Liver (tissue), 9 donors: ENCODE measurements around the gene MMP27. TPM values are rescaled to one million over a fixed set of nuclear protein-coding genes. Genes with fewer than 3 reads are reported as not detected.
"Not testable (repeated sequence)": the region's sequence is repeated elsewhere in the genome, so short reads cannot be mapped to it uniquely, and the experiment has no call there.

Experiments used
- DNase-seq: peaks from one replicate; pipeline ENCODE4 v3.0.0-alpha.2; 2017; ENCODE audit warnings: low spot score
- H3K27ac ChIP-seq, 2 donors: one replicate each; pipeline ENCODE4 v1.7.0; 2013; ENCODE audit warnings: inconsistent platforms in 2 of 2, low read length in 2 of 2, control low read depth in 1 of 2, low read depth in 1 of 2, mild to moderate bottlenecking in 1 of 2
- H3K27me3 ChIP-seq, 4 donors: one replicate each; pipeline versions ENCODE4 v1.6.1 to v1.7.0; 2013; ENCODE audit warnings: low read length in 3 of 4, inconsistent platforms in 1 of 4, mild to moderate bottlenecking in 1 of 4, moderate library complexity in 1 of 4; ENCODE audit not compliant: control insufficient read depth in 4 of 4, insufficient read depth in 4 of 4
- H3K36me3 ChIP-seq, 4 donors: one replicate each; pipeline versions ENCODE4 v1.6.1 to v1.7.0; 2013; ENCODE audit warnings: low read length in 3 of 4, mild to moderate bottlenecking in 3 of 4, low read depth in 1 of 4, moderate library complexity in 1 of 4; ENCODE audit not compliant: control insufficient read depth in 4 of 4, insufficient read depth in 3 of 4
- H3K4me1 ChIP-seq, 4 donors: one replicate each; pipeline versions ENCODE4 v1.6.1 to v1.7.0; 2013; ENCODE audit warnings: low read length in 3 of 4, mild to moderate bottlenecking in 3 of 4, moderate library complexity in 1 of 4; ENCODE audit not compliant: control insufficient read depth in 4 of 4, insufficient read depth in 4 of 4
- H3K4me3 ChIP-seq, 3 donors: one replicate each; pipeline versions ENCODE4 v1.6.1 to v1.7.0; 2013; ENCODE audit warnings: low read length in 3 of 3, control low read depth in 1 of 3, low read depth in 1 of 3, mild to moderate bottlenecking in 1 of 3
- H3K9ac ChIP-seq, 2 donors: one replicate each; pipeline ENCODE4 v1.7.0; 2013; ENCODE audit warnings: low read length in 2 of 2, mild to moderate bottlenecking in 2 of 2, moderate library complexity in 2 of 2, control low read depth in 1 of 2, low read depth in 1 of 2
- H3K9me3 ChIP-seq, 4 donors: one replicate each; pipeline versions ENCODE4 v1.6.1 to v1.7.0; 2013; ENCODE audit warnings: low read length in 3 of 4; ENCODE audit not compliant: control insufficient read depth in 4 of 4
- CTCF ChIP-seq: fragments of 150-350 bp; IDR thresholded peaks from 2 replicates; pipeline ENCODE4 v1.5.1; 2017; ENCODE audit warnings: improper control_type of control experiment, low read depth, low read length; ENCODE audit not compliant: missing input control
- EGR1 ChIP-seq, 2 donors: IDR thresholded peaks; 2 replicates each; pipeline ENCODE4 v1.6.1; 2016 to 2018; ENCODE audit warnings: antibody characterized with exemption in 2 of 2, low read depth in 2 of 2
- FOXA1 ChIP-seq: IDR thresholded peaks from 2 replicates; pipeline ENCODE4 v1.6.1; 2016; ENCODE audit warnings: antibody characterized with exemption
- FOXA2 ChIP-seq: IDR thresholded peaks from 2 replicates; pipeline ENCODE4 v1.6.1; 2016; ENCODE audit warnings: antibody characterized with exemption
- GABPA ChIP-seq, 2 donors: IDR thresholded peaks in 1 of 2; conservative IDR thresholded peaks in 1 of 2; 2 replicates each; pipeline ENCODE4 v1.6.1; 2016; ENCODE audit warnings: antibody characterized with exemption in 2 of 2, mild to moderate bottlenecking in 1 of 2, moderate library complexity in 1 of 2
- HNF4A ChIP-seq, 2 donors: conservative IDR thresholded peaks; 2 replicates each; pipeline ENCODE4 v1.6.1; 2016; ENCODE audit warnings: antibody characterized with exemption in 2 of 2, mild to moderate bottlenecking in 2 of 2
- HNF4G ChIP-seq: IDR thresholded peaks from 2 replicates; pipeline ENCODE4 v1.6.1; 2016; ENCODE audit warnings: antibody characterized with exemption
- JUND ChIP-seq, 2 donors: IDR thresholded peaks; 2 replicates each; pipeline ENCODE4 v1.6.1; 2016; ENCODE audit warnings: antibody characterized with exemption in 2 of 2
- MAX ChIP-seq: IDR thresholded peaks from 2 replicates; pipeline ENCODE4 v1.6.1; 2016; ENCODE audit warnings: antibody characterized with exemption
- NR2F2 ChIP-seq: IDR thresholded peaks from 2 replicates; pipeline ENCODE4 v1.6.1; 2016; ENCODE audit warnings: antibody characterized with exemption
- RAD21 ChIP-seq, 2 donors: IDR thresholded peaks; 2 replicates each; pipeline ENCODE4 v1.6.1; 2016; ENCODE audit warnings: antibody characterized with exemption in 2 of 2, mild to moderate bottlenecking in 2 of 2
- RXRA ChIP-seq, 2 donors: IDR thresholded peaks; 2 replicates each; pipeline ENCODE4 v1.6.1; 2017 to 2018; ENCODE audit warnings: antibody characterized with exemption in 2 of 2, mild to moderate bottlenecking in 1 of 2
- SP1 ChIP-seq: IDR thresholded peaks from 2 replicates; pipeline ENCODE4 v1.6.1; 2018; ENCODE audit warnings: antibody characterized with exemption, mild to moderate bottlenecking
- TAF1 ChIP-seq: conservative IDR thresholded peaks from 2 replicates; pipeline ENCODE4 v1.6.1; 2016; ENCODE audit warnings: antibody characterized with exemption, mild to moderate bottlenecking
- YY1 ChIP-seq: IDR thresholded peaks from 2 replicates; pipeline ENCODE4 v1.6.1; 2016; ENCODE audit warnings: antibody characterized with exemption, mild to moderate bottlenecking
- ZBTB33 ChIP-seq: IDR thresholded peaks from 2 replicates; pipeline ENCODE4 v1.6.1; 2016; ENCODE audit warnings: antibody characterized with exemption
- WGBS: extraction: QIAGEN DNeasy Blood & Tissue Kit; methylation state at CpG from one replicate; pipeline ENCODE4 v1.1.7; 2013; 5-methylcytosine and 5-hydroxymethylcytosine counted together
- polyA plus RNA-seq, 2 donors: library from polyadenylated mRNA; stranded (reverse) in 1 of 2; unstranded in 1 of 2; fragments of 200-250 nt in 1 of 2; fragments of >200 nt in 1 of 2; fragmentation: Nextera tagmentation in 1 of 2; extraction: Ambion mirVana in 1 of 2; gene quantifications; one replicate each; pipeline versions ENCODE4 v1.2.1 to v1.2.3, GENCODE V29; 2013 to 2015
- total RNA-seq, 2 donors: library from RNA; depleted of rRNA; stranded (reverse); fragments of >200 nt; gene quantifications; one replicate each; pipeline ENCODE4 v1.2.3, GENCODE V29; 2014
- TF ChIP-seq, protein P1 (sequence below): IDR thresholded peaks from 2 replicates; pipeline ENCODE4 v1.6.1; 2016; ENCODE audit warnings: antibody characterized with exemption
- donor health status: healthy.
- donor health status: healthy.
- donor health status: healthy.
- donor health status: healthy.
- donor health status: healthy.

The MMP27 gene
- total and polyA plus RNA-seq, 4 donors: not detected

GRCh38 chr11:102751673-102752072 lies 46.1 kb upstream of the MMP27 start:
- Histone ChIP-seq H3K27me3 (peaks cover 0 to 6% (median 4%) of the 10 kb centered on the region in 4 donors), H3K9ac (no peak overlapping the region), H3K4me1 (no peaks in the 10 kb centered on the region), H3K36me3 (no peaks in the 10 kb centered on the region), H3K4me3 (no peak overlapping the region), H3K9me3 (no peaks in the 10 kb centered on the region), H3K27ac (no peak overlapping the region)
- no peak for TF ChIP-seq YY1
- no peak for TF ChIP-seq TAF1
- DNase-seq: no peak

DNA sequence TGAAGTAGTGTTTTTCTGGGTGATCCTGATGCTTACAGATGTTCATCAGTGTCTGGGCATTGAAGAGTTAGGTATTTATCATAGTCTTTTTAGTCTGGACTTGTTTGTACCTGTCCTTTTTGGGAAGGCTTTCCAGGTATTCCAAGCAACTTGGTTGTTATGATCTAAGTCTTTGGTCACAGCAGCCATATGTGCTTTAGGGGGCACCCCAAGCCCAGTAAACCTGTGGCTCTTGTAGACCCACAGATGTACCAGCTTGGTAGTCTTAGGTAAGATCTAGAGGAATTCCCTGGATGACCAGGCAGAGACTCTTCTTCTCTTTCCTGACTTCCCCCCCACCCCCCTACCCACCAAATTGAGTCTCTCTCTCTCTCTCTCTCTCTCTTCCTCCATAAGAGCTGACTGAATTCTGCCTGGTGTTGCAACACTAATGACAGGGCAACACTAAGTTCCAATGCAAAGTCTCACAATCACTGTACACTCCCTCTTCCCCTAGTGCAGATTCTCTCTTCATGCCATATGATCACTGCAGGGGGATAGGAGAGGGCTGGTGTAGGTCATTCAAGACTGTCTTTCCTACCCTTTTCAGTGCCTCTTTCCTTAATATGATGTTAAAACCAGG lies 43.6 kb upstream of the MMP27 start:
- TF ChIP-seq HNF4A (conservative IDR thresholded peaks at IDR 0.05) (no peak), TAF1 (no peak), SP1 (no peak), FOXA1 (no peak), MAX (no peak), NR2F2 (no peak), FOXA2 (no peak)
- TF ChIP-seq, protein P1, sequence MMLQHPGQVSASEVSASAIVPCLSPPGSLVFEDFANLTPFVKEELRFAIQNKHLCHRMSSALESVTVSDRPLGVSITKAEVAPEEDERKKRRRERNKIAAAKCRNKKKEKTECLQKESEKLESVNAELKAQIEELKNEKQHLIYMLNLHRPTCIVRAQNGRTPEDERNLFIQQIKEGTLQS: no peak
- Histone ChIP-seq H3K4me1 (no peaks in the 10 kb centered on the region), H3K9ac (no peak overlapping the region), H3K36me3 (no peaks in the 10 kb centered on the region), H3K9me3 (no peaks in the 10 kb centered on the region), H3K4me3 (no peak overlapping the region), H3K27ac (no peak overlapping the region), H3K27me3 (peaks cover 0 to 6% (median 3%) of the 10 kb centered on the region in 4 donors)
- DNase-seq: no peak

GRCh38 chr11:102746746-102747578 lies 41.4 kb upstream of the MMP27 start:
- WGBS: 67% methylated on average over 32 of the region's 32 CpGs
- not testable (repeated sequence) for H3K4me1 ChIP-seq, H3K9me3 ChIP-seq, DNase-seq, H3K4me3 ChIP-seq, H3K27ac ChIP-seq, H3K36me3 ChIP-seq, H3K27me3 ChIP-seq, H3K9ac ChIP-seq

DNA sequence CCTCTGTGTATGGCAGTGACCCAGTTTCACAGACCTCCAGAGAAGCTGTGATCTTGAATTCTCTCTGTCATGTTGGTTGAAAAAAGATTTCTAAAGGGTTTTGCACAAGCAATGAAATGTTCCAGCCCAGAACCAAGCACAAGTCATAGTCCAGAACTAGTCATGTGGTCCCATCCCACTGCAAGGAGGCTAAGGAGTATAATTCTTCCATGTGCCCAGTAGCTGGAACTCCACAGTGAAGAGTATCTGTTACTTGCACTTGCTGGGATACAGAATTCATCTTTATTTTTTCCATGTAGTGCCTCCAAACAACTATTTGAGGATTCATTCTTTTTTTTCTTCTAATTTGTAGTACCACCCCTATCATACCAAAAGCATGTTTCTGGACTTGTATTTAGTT lies 29.1 kb upstream of the MMP27 start:
- H3K4me3 ChIP-seq: no peak overlapping the region
- no peaks in the 10 kb centered on the region for H3K36me3 ChIP-seq
- TF ChIP-seq JUND (IDR thresholded peaks at IDR 0.05) (no peak), HNF4G (no peak), HNF4A (conservative IDR thresholded peaks at IDR 0.05) (no peak), RXRA (IDR thresholded peaks at IDR 0.05) (no peak), SP1 (no peak), EGR1 (IDR thresholded peaks at IDR 0.05; ENCODE audit: low read depth in 2 of 2) (no peak), ZBTB33 (no peak), FOXA2 (no peak), NR2F2 (no peak), GABPA (IDR thresholded peaks at IDR 0.05 in 1 of 2, conservative IDR thresholded peaks at IDR 0.05 in 1 of 2) (no peak), RAD21 (IDR thresholded peaks at IDR 0.05) (no peak), TAF1 (no peak), CTCF (no peak), YY1 (no peak)

More for the DNA sequence above, 29.1 kb upstream of the MMP27 start:
- Histone ChIP-seq H3K4me1 (no peaks in the 10 kb centered on the region), H3K9me3 (no peaks in the 10 kb centered on the region), H3K27me3 (peaks cover 0 to 6% (median 1%) of the 10 kb centered on the region in 4 donors), H3K27ac (no peak overlapping the region), H3K9ac (no peak overlapping the region)
- DNase-seq: no peak
